ENCODE measurements around the gene EPHA6. TPM values are rescaled to one million over a fixed set of nuclear protein-coding genes. Genes with fewer than 3 reads are reported as not detected.

EPHA6 gene
- total RNA-seq, 1 experiment from 2014 or later: 1.1 TPM

DNA sequence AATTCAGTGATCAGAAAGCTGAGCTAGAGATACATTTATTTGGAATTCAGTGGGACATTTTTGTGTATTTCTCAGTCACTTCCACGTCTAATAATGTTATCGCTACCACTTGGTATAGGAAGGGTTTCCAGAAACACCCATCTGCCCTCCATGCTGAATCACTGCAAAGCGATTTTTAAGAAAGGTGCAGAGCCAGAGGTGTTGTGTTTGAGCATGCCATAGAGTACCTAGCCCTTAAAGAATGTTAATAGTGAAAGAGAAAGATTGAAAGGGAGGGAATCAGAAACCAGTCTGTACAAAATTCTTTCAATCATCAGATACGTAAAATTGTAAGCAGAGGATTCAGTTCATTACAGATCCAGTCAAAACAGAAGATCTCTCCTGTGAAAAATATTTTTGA, 870.1 kb downstream of the EPHA6 start:
- no peak overlapping the region for H3K4me3 Mint-ChIP-seq (ENCODE audit: low read depth, unreplicated experiment)
- TF ChIP-seq, protein P1, sequence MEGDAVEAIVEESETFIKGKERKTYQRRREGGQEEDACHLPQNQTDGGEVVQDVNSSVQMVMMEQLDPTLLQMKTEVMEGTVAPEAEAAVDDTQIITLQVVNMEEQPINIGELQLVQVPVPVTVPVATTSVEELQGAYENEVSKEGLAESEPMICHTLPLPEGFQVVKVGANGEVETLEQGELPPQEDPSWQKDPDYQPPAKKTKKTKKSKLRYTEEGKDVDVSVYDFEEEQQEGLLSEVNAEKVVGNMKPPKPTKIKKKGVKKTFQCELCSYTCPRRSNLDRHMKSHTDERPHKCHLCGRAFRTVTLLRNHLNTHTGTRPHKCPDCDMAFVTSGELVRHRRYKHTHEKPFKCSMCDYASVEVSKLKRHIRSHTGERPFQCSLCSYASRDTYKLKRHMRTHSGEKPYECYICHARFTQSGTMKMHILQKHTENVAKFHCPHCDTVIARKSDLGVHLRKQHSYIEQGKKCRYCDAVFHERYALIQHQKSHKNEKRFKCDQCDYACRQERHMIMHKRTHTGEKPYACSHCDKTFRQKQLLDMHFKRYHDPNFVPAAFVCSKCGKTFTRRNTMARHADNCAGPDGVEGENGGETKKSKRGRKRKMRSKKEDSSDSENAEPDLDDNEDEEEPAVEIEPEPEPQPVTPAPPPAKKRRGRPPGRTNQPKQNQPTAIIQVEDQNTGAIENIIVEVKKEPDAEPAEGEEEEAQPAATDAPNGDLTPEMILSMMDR (IDR thresholded peaks at IDR 0.05; ENCODE audit: unreplicated experiment): no peak
- CTCF ChIA-PET: no interaction called here
- H3K36me3 Mint-ChIP-seq (ENCODE audit: insufficient read depth, unreplicated experiment): no peaks in the 10 kb centered on the region
- H3K27me3 Mint-ChIP-seq (ENCODE audit: unreplicated experiment): no peaks in the 10 kb centered on the region
- H3K27ac Mint-ChIP-seq (ENCODE audit: unreplicated experiment): no peak overlapping the region
- no peaks in the 10 kb centered on the region for H3K9me3 Mint-ChIP-seq (ENCODE audit: low read depth, unreplicated experiment)
- no peak for DNase-seq
- H3K4me1 Mint-ChIP-seq (ENCODE audit: low read depth, unreplicated experiment): no peaks in the 10 kb centered on the region
- BruUV-seq (replicated peaks): no TSS peak
- intact Hi-C loops (cut with micrococcal nuclease; ENCODE audit: unreplicated experiment): no loop called here

GRCh38 chr3:97686258-97686657, 871.9 kb downstream of the EPHA6 start:
- CTCF ChIA-PET: no interaction called here
- TF ChIP-seq, protein P1 (IDR thresholded peaks at IDR 0.05; ENCODE audit: unreplicated experiment): no peak
- DNase-seq: no peak
- H3K27ac Mint-ChIP-seq (ENCODE audit: unreplicated experiment): no peak overlapping the region
- peaks cover 3% of the 10 kb centered on the region for H3K9me3 Mint-ChIP-seq (ENCODE audit: low read depth, unreplicated experiment)
- no TSS peak for BruUV-seq (replicated peaks)
- intact Hi-C loops (cut with micrococcal nuclease; ENCODE audit: unreplicated experiment): no loop called here
- no peak overlapping the region for H3K4me3 Mint-ChIP-seq (ENCODE audit: low read depth, unreplicated experiment)
- H3K4me1 Mint-ChIP-seq (ENCODE audit: low read depth, unreplicated experiment): no peaks in the 10 kb centered on the region
- H3K36me3 Mint-ChIP-seq (ENCODE audit: insufficient read depth, unreplicated experiment): no peaks in the 10 kb centered on the region
- no peaks in the 10 kb centered on the region for H3K27me3 Mint-ChIP-seq (ENCODE audit: unreplicated experiment)

DNA sequence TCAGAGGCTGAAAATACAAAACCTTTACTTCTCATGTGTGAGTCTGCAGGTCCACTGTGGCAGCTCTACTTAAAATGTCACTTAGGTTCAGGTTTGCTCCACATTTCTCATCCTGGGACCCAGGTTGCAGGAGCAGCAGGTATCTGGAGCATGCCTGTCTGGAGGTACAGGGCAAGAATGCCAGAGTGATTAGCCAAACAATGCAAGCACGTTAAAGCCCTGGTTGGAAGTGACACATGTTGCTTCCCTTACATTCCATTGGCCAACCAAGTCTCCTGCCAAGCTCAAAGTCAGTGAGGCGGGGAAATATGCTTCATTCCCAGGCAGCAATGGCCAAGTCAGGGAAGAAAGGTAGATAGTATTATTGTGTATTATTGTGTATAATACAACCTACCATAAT, 873.3 kb downstream of the EPHA6 start:
- DNase-seq: no peak
- peaks cover 3% of the 10 kb centered on the region for H3K9me3 Mint-ChIP-seq (ENCODE audit: low read depth, unreplicated experiment)
- H3K27me3 Mint-ChIP-seq (ENCODE audit: unreplicated experiment): no peaks in the 10 kb centered on the region
- CTCF ChIA-PET: no interaction called here
- H3K36me3 Mint-ChIP-seq (ENCODE audit: insufficient read depth, unreplicated experiment): no peaks in the 10 kb centered on the region
- no peaks in the 10 kb centered on the region for H3K4me1 Mint-ChIP-seq (ENCODE audit: low read depth, unreplicated experiment)
- H3K27ac Mint-ChIP-seq (ENCODE audit: unreplicated experiment): no peak overlapping the region
- no TSS peak for BruUV-seq (replicated peaks)
- TF ChIP-seq, protein P1 (IDR thresholded peaks at IDR 0.05; ENCODE audit: unreplicated experiment): no peak
- intact Hi-C loops (cut with micrococcal nuclease; ENCODE audit: unreplicated experiment): no loop called here
- no peak overlapping the region for H3K4me3 Mint-ChIP-seq (ENCODE audit: low read depth, unreplicated experiment)

- Mint-ChIP-seq H3K27me3 (ENCODE audit: unreplicated experiment) (no peaks in the 10 kb centered on the region), H3K4me3 (ENCODE audit: low read depth, unreplicated experiment) (no peak overlapping the region), H3K36me3 (ENCODE audit: insufficient read depth, unreplicated experiment) (no peaks in the 10 kb centered on the region), H3K4me1 (ENCODE audit: low read depth, unreplicated experiment) (no peaks in the 10 kb centered on the region), H3K9me3 (ENCODE audit: low read depth, unreplicated experiment) (peaks cover 3% of the 10 kb centered on the region), H3K27ac (ENCODE audit: unreplicated experiment) (no peak overlapping the region)
- TF ChIP-seq, protein P1 (IDR thresholded peaks at IDR 0.05; ENCODE audit: unreplicated experiment): no peak
- DNase-seq: no peak
- intact Hi-C loops (cut with micrococcal nuclease; ENCODE audit: unreplicated experiment): no loop called here
- CTCF ChIA-PET: no interaction called here
- BruUV-seq (replicated peaks): no TSS peak
Observed at GRCh38 chr3:97689111-97689510, 874.7 kb downstream of the EPHA6 start.

DNA sequence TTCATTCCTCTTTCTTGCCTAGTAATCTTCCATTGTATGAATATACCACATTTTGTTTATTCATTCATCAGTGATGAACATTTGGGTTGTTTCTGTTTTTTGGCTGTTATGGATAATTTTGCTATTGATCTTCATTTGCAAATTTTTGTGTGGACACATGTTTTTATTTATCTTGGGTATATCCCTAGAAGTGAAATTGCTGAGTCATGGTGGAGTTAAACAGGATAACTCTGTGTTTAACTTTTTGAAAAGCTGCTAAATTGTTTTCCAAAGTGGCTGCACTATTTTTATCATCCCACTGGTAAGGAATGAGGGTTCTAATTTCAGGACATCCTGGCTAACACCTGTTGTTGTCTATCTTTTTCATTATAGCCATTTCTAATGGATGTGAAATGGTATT, 875.6 kb downstream of the EPHA6 start:
- BruUV-seq (replicated peaks): no TSS peak
- CTCF ChIA-PET: no interaction called here
- TF ChIP-seq, protein P1 (IDR thresholded peaks at IDR 0.05; ENCODE audit: unreplicated experiment): no peak
- H3K4me1 Mint-ChIP-seq (ENCODE audit: low read depth, unreplicated experiment): no peaks in the 10 kb centered on the region
- no peaks in the 10 kb centered on the region for H3K36me3 Mint-ChIP-seq (ENCODE audit: insufficient read depth, unreplicated experiment)
- intact Hi-C loops (cut with micrococcal nuclease; ENCODE audit: unreplicated experiment): no loop called here
- H3K27ac Mint-ChIP-seq (ENCODE audit: unreplicated experiment): no peak overlapping the region
- H3K4me3 Mint-ChIP-seq (ENCODE audit: low read depth, unreplicated experiment): no peak overlapping the region
- DNase-seq: no peak
- no peaks in the 10 kb centered on the region for H3K27me3 Mint-ChIP-seq (ENCODE audit: unreplicated experiment)
- H3K9me3 Mint-ChIP-seq (ENCODE audit: low read depth, unreplicated experiment): peaks cover 3% of the 10 kb centered on the region

All from Calu3 (cell line).